Liver (tissue), 3 donors: ENCODE measurements around the gene GSTT4.

ENCODE experiments used
- CTCF ChIP-seq: fragments of 150-350 bp; IDR thresholded peaks from 2 replicates; pipeline ENCODE4 v1.5.1; 2017; ENCODE audit warnings: improper control_type of control experiment, low read depth, low read length; ENCODE audit not compliant: missing input control
- EGR1 ChIP-seq, 2 donors: IDR thresholded peaks; 2 replicates each; pipeline ENCODE4 v1.6.1; 2016 to 2018; ENCODE audit warnings: antibody characterized with exemption in 2 of 2, low read depth in 2 of 2
- FOXA1 ChIP-seq: IDR thresholded peaks from 2 replicates; pipeline ENCODE4 v1.6.1; 2016; ENCODE audit warnings: antibody characterized with exemption
- FOXA2 ChIP-seq: IDR thresholded peaks from 2 replicates; pipeline ENCODE4 v1.6.1; 2016; ENCODE audit warnings: antibody characterized with exemption
- GABPA ChIP-seq, 2 donors: IDR thresholded peaks in 1 of 2; conservative IDR thresholded peaks in 1 of 2; 2 replicates each; pipeline ENCODE4 v1.6.1; 2016; ENCODE audit warnings: antibody characterized with exemption in 2 of 2, mild to moderate bottlenecking in 1 of 2, moderate library complexity in 1 of 2
- HNF4G ChIP-seq: IDR thresholded peaks from 2 replicates; pipeline ENCODE4 v1.6.1; 2016; ENCODE audit warnings: antibody characterized with exemption
- MAX ChIP-seq: IDR thresholded peaks from 2 replicates; pipeline ENCODE4 v1.6.1; 2016; ENCODE audit warnings: antibody characterized with exemption
- NR2F2 ChIP-seq: IDR thresholded peaks from 2 replicates; pipeline ENCODE4 v1.6.1; 2016; ENCODE audit warnings: antibody characterized with exemption
- RAD21 ChIP-seq, 2 donors: IDR thresholded peaks; 2 replicates each; pipeline ENCODE4 v1.6.1; 2016; ENCODE audit warnings: antibody characterized with exemption in 2 of 2, mild to moderate bottlenecking in 2 of 2
- REST ChIP-seq: IDR thresholded peaks from 2 replicates; pipeline ENCODE4 v1.6.1; 2016; ENCODE audit warnings: antibody characterized with exemption, mild to moderate bottlenecking
- YY1 ChIP-seq: IDR thresholded peaks from 2 replicates; pipeline ENCODE4 v1.6.1; 2016; ENCODE audit warnings: antibody characterized with exemption, mild to moderate bottlenecking
- ZBTB33 ChIP-seq: IDR thresholded peaks from 2 replicates; pipeline ENCODE4 v1.6.1; 2016; ENCODE audit warnings: antibody characterized with exemption
- TF ChIP-seq, protein P1 (sequence below): IDR thresholded peaks from 2 replicates; pipeline ENCODE4 v1.6.1; 2016; ENCODE audit warnings: antibody characterized with exemption
- donor health status: healthy.
- donor health status: healthy.

DNA sequence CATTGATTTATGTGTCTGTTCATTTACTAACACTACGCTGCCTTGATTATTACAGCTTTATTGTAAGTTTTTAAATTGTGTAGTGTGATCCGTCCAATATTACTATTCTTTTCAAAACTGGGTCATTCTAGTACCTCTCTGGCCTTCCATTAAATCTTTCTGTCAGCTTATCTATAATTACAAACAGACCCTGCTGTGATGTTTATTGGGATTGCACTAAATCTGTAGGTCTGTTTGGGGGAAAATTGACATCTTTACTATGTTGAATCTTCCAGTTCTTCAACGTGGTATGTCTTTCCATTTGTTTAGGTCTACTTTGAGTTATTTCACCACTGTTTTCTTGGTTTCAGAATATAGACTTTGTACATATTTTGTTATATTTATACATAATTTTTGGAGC lies 21.5 kb upstream of the GSTT4 start:
- no peak for TF ChIP-seq REST
- TF ChIP-seq CTCF = no peak
- no peak for TF ChIP-seq RAD21 (IDR thresholded peaks at IDR 0.05)
- no peak for TF ChIP-seq MAX
- TF ChIP-seq GABPA (IDR thresholded peaks at IDR 0.05 in 1 of 2, conservative IDR thresholded peaks at IDR 0.05 in 1 of 2) = no peak
- TF ChIP-seq NR2F2 = no peak
- no peak for TF ChIP-seq EGR1 (IDR thresholded peaks at IDR 0.05; ENCODE audit: low read depth in 2 of 2)
- no peak for TF ChIP-seq YY1
- no peak for TF ChIP-seq ZBTB33
- TF ChIP-seq FOXA1 = no peak
- TF ChIP-seq, protein P1, sequence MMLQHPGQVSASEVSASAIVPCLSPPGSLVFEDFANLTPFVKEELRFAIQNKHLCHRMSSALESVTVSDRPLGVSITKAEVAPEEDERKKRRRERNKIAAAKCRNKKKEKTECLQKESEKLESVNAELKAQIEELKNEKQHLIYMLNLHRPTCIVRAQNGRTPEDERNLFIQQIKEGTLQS = no peak
- no peak for TF ChIP-seq FOXA2
- no peak for TF ChIP-seq HNF4G
